Measurements from ENCODE around the gene CLMP.

- TF ChIP-seq EZH2 (IDR thresholded peaks at IDR 0.05; ENCODE audit: low read depth) = no peak
- no peak for TF ChIP-seq CTCF (conservative IDR thresholded peaks at IDR 0.05)
These were observed 43.3 kb downstream of the CLMP start for GRCh38 chr11:123151796-123152195.
